DND-41 (cell line): ENCODE measurements around the gene TBX2.

ENCODE experiments used
- ATAC-seq: fragments of 200-7000 bp; cut with Tn5 transposase; 3 replicates; pipeline ENCODE4 v1.9.1; 2021; ENCODE audit warnings: low read depth; ENCODE audit not compliant: insufficient read depth
- DNase-seq: peaks from one replicate; pipeline ENCODE4 v3.0.0-alpha.2; 2020
- H2AFZ ChIP-seq: 2 replicates; pipeline ENCODE4 v1.6.0; 2012; ENCODE audit warnings: low read depth, low read length
- H3K27ac ChIP-seq: 2 replicates; pipeline ENCODE4 v1.5.1; 2012; ENCODE audit warnings: low read length, inconsistent platforms
- H3K27me3 ChIP-seq: fragments of 200-600 bp; sonication (generic); 2 replicates; pipeline ENCODE4 v1.6.0; 2012; ENCODE audit warnings: low read length, mild to moderate bottlenecking, inconsistent platforms; ENCODE audit not compliant: insufficient read depth, poor library complexity
- H3K36me3 ChIP-seq: 2 replicates; pipeline ENCODE4 v1.5.1; 2012; ENCODE audit warnings: low read length, inconsistent platforms; ENCODE audit not compliant: insufficient read depth
- H3K4me1 ChIP-seq: 2 replicates; pipeline ENCODE4 v1.5.1; 2012; ENCODE audit warnings: mild to moderate bottlenecking, low read length; ENCODE audit not compliant: insufficient read depth
- H3K4me2 ChIP-seq: 2 replicates; pipeline ENCODE4 v1.6.0; 2012; ENCODE audit warnings: mild to moderate bottlenecking, moderate library complexity, low read length, inconsistent platforms; ENCODE audit not compliant: insufficient read depth
- H3K4me3 ChIP-seq, 2 experiments: fragments of 200-600 bp in 1 of 2; shearing (Covaris generic) in 1 of 2; 2 replicates each; pipeline ENCODE4 v1.5.1; 2012 to 2016; ENCODE audit warnings: inconsistent platforms in 2 of 2, low read length in 2 of 2, mild to moderate bottlenecking in 2 of 2, low read depth in 1 of 2, moderate library complexity in 1 of 2
- H3K79me2 ChIP-seq: 2 replicates; pipeline ENCODE4 v1.6.0; 2012; ENCODE audit warnings: low read length, inconsistent platforms; ENCODE audit not compliant: insufficient read depth
- H3K9ac ChIP-seq: 2 replicates; pipeline ENCODE4 v1.6.0; 2012; ENCODE audit warnings: low read depth, mild to moderate bottlenecking, inconsistent platforms, low read length, moderate library complexity
- H3K9me3 ChIP-seq: 2 replicates; pipeline ENCODE4 v1.5.1; 2012; ENCODE audit warnings: low read length, moderate library complexity, mild to moderate bottlenecking, inconsistent platforms; ENCODE audit not compliant: insufficient read depth, severe bottlenecking
- H4K20me1 ChIP-seq: 2 replicates; pipeline ENCODE4 v1.6.0; 2012; ENCODE audit warnings: low read length; ENCODE audit not compliant: insufficient read depth
- EZH2 ChIP-seq: IDR thresholded peaks from 3 replicates; pipeline ENCODE4 v1.6.1; 2012; ENCODE audit warnings: borderline replicate concordance, low read depth, mild to moderate bottlenecking, moderate library complexity, low read length, inconsistent platforms; ENCODE audit not compliant: severe bottlenecking
- TF ChIP-seq, protein P1 (sequence below): IDR thresholded peaks from 2 replicates; pipeline ENCODE4 v1.5.1; 2012; ENCODE audit warnings: borderline replicate concordance, low read length, moderate library complexity, mild to moderate bottlenecking; ENCODE audit not compliant: poor library complexity, severe bottlenecking; ENCODE audit errors: extremely low read depth

The TBX2 gene

DNA sequence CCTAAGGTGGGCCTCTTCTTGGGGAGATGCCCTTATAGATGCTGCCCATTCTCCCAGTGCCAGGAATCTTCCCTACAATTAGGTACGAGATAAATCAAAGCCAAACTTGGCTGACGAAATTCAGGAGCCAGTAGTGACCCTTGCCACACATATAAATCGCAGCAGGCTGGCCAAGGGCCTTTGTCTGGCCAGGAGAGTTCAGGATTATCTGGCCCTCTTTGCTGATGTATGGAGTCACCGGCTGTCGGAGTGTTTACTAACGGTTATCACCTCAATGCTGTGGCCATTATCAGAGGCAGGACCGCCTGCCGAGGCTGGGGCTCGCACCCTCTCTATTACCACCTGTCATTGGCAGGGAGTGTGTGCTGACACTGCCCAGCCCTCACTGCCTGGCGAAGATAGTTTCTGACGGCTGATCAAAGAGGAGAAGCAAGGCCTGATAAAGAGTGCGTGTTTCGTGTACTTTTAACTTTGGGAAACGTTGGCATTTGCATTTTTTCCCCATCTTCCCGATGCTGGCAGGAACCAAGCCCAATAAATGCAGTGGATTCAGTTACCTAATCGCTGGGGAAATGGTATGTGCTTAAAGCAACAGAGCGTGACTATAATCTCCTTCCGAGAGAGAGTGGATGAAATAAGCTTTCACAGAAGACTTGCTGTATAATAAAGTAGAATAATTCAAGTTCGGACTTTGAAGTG is 32.8 kb upstream of the TBX2 start:
- Histone ChIP-seq H4K20me1 (no peaks in the 10 kb centered on the region), H3K27me3 (no peaks in the 10 kb centered on the region), H3K4me1 (no peaks in the 10 kb centered on the region), H3K4me2 (no peak overlapping the region), H3K36me3 (no peaks in the 10 kb centered on the region), H3K79me2 (no peaks in the 10 kb centered on the region), H3K9me3 (no peaks in the 10 kb centered on the region), H2AFZ (no peak overlapping the region), H3K27ac (no peak overlapping the region), H3K9ac (no peak overlapping the region), H3K4me3 (no peak overlapping the region)
- ATAC-seq (no peak), DNase-seq (no peak)
- TF ChIP-seq, protein P1, sequence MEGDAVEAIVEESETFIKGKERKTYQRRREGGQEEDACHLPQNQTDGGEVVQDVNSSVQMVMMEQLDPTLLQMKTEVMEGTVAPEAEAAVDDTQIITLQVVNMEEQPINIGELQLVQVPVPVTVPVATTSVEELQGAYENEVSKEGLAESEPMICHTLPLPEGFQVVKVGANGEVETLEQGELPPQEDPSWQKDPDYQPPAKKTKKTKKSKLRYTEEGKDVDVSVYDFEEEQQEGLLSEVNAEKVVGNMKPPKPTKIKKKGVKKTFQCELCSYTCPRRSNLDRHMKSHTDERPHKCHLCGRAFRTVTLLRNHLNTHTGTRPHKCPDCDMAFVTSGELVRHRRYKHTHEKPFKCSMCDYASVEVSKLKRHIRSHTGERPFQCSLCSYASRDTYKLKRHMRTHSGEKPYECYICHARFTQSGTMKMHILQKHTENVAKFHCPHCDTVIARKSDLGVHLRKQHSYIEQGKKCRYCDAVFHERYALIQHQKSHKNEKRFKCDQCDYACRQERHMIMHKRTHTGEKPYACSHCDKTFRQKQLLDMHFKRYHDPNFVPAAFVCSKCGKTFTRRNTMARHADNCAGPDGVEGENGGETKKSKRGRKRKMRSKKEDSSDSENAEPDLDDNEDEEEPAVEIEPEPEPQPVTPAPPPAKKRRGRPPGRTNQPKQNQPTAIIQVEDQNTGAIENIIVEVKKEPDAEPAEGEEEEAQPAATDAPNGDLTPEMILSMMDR = no peak
- TF ChIP-seq EZH2 = no peak

DNA sequence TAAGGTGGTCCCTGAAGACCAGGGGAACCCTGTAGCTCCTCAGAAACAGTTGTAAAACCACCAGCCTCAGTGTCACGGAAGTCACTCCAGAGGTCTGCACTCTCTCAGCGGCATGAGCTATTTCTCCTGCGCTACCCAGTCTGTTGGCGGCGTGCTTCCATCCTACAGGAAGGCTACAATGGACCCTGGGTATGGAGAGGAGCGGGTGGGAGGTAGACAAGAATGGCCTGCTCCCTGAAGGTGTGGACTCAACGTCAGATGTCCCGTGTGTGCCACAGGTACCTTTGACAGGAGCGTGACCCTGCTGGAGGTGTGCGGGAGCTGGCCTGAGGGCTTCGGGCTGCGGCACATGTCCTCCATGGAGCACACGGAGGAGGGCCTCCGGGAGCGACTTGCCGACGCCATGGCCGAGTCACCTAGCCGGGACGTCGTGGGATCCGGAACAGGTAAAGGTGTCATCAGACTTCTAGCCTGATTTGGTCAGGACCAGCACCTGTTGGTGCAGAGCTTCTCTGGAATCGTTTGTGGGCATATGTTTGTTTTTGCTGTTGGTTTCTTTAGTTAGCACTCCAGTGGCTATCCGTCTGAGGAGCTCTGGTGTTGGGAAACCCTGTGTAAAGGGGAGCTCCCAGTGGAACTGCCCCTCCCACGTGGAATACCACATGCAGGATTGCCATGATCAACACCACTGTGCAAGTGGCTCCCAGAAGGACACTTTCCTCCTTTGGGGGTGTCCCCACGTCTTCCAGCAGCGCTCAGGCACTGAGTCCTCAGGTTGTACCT is 31.4 kb upstream of the TBX2 start:
- Histone ChIP-seq H2AFZ (no peak overlapping the region), H3K27me3 (no peaks in the 10 kb centered on the region), H3K4me3 (no peak overlapping the region), H3K27ac (no peak overlapping the region), H3K9me3 (no peaks in the 10 kb centered on the region), H4K20me1 (no peaks in the 10 kb centered on the region), H3K9ac (no peak overlapping the region), H3K79me2 (no peaks in the 10 kb centered on the region), H3K4me2 (no peak overlapping the region), H3K36me3 (no peaks in the 10 kb centered on the region), H3K4me1 (no peaks in the 10 kb centered on the region)
- no peak for TF ChIP-seq EZH2
- TF ChIP-seq, protein P1 = no peak
- no peak for DNase-seq
- no peak for ATAC-seq

DNA sequence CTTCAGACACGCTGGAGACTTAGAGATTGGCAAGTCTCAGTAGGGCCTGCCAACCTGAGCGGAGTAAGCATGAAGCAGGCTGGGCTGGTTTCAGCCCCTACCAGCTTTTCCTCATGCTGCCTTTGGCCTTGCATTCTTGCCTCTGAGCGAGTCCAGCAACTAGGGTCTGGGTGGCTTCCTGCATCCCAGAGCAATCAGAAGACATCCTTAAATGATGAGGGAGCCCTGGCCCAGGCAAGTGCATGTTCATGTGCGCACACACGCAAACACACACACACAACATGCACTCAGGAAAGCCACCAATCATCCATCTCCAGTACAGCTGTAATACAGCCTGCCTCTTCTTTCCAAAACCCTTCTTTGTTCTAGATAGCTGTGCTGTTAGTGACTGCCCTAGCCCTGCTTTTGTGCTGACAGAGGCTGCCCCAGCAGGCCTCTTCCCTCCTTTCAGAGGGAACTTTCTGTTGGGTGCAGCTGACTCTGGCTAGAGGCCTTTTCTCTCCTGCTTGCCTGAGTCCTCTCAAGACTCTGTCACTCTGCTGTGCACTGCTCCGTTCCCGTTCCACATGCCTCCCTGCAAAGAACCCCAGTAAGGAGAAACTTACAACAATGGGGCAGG is 30.7 kb upstream of the TBX2 start:
- Histone ChIP-seq H3K4me3 (no peak overlapping the region), H3K27ac (no peak overlapping the region), H3K9ac (no peak overlapping the region), H3K4me2 (no peak overlapping the region), H3K4me1 (no peaks in the 10 kb centered on the region), H4K20me1 (no peaks in the 10 kb centered on the region), H3K36me3 (no peaks in the 10 kb centered on the region), H3K79me2 (no peaks in the 10 kb centered on the region), H2AFZ (no peak overlapping the region), H3K9me3 (no peaks in the 10 kb centered on the region), H3K27me3 (no peaks in the 10 kb centered on the region)
- no peak for ATAC-seq
- DNase-seq = no peak
- no peak for TF ChIP-seq EZH2
- TF ChIP-seq, protein P1 = no peak
